ENCODE measurements around the gene NOA1.
"Not testable (repeated sequence)": the region's sequence is repeated elsewhere in the genome, so short reads cannot be mapped to it uniquely, and the experiment has no call there.

DNA sequence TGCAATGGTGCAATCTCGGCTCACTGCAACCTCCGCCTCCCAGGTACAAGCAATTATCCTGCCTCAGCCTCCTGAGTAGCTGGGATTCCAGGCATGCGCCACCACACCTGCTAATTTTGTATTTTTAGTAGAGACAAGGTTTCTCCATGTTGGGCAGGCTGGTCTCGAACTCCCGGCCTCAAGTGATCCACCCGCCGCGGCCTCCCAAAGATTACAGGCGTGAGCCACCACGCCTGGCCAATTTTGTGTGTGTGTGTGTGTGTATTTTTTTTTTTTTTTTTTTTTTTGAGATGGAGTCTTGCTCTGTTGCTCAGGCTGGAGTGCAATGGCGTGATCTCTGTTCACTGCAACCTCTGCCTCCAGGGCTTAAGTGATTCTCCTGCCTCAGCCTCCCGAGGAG, 62.4 kb downstream of the NOA1 start:
- TF ChIP-seq, protein P1, sequence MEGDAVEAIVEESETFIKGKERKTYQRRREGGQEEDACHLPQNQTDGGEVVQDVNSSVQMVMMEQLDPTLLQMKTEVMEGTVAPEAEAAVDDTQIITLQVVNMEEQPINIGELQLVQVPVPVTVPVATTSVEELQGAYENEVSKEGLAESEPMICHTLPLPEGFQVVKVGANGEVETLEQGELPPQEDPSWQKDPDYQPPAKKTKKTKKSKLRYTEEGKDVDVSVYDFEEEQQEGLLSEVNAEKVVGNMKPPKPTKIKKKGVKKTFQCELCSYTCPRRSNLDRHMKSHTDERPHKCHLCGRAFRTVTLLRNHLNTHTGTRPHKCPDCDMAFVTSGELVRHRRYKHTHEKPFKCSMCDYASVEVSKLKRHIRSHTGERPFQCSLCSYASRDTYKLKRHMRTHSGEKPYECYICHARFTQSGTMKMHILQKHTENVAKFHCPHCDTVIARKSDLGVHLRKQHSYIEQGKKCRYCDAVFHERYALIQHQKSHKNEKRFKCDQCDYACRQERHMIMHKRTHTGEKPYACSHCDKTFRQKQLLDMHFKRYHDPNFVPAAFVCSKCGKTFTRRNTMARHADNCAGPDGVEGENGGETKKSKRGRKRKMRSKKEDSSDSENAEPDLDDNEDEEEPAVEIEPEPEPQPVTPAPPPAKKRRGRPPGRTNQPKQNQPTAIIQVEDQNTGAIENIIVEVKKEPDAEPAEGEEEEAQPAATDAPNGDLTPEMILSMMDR (IDR thresholded peaks at IDR 0.05), result not testable (repeated sequence)
- TF ChIP-seq POLR2A (IDR thresholded peaks at IDR 0.05; ENCODE audit: low read length); HOXA7 (CRISPR knock-in tag; IDR thresholded peaks at IDR 0.05); GATA3 (IDR thresholded peaks at IDR 0.05; ENCODE audit: borderline replicate concordance); NFE2L2 (conservative IDR thresholded peaks at IDR 0.05; ENCODE audit: low read length); PHF8 (IDR thresholded peaks at IDR 0.05; ENCODE audit: borderline replicate concordance, low read depth); EP300 (IDR thresholded peaks at IDR 0.05); RAD21 (conservative IDR thresholded peaks at IDR 0.05 in 1 of 2, IDR thresholded peaks at IDR 0.05 in 1 of 2); ZFP36 (IDR thresholded peaks at IDR 0.05; ENCODE audit: borderline replicate concordance, partially characterized antibody): not testable (repeated sequence)
- TF ChIP-seq, protein P2, sequence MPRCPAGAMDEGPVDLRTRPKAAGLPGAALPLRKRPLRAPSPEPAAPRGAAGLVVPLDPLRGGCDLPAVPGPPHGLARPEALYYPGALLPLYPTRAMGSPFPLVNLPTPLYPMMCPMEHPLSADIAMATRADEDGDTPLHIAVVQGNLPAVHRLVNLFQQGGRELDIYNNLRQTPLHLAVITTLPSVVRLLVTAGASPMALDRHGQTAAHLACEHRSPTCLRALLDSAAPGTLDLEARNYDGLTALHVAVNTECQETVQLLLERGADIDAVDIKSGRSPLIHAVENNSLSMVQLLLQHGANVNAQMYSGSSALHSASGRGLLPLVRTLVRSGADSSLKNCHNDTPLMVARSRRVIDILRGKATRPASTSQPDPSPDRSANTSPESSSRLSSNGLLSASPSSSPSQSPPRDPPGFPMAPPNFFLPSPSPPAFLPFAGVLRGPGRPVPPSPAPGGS (IDR thresholded peaks at IDR 0.05), result not testable (repeated sequence)
- TF ChIP-seq, protein P3, sequence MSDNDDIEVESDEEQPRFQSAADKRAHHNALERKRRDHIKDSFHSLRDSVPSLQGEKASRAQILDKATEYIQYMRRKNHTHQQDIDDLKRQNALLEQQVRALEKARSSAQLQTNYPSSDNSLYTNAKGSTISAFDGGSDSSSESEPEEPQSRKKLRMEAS (IDR thresholded peaks at IDR 0.05), result not testable (repeated sequence)
- TF ChIP-seq, protein P4, sequence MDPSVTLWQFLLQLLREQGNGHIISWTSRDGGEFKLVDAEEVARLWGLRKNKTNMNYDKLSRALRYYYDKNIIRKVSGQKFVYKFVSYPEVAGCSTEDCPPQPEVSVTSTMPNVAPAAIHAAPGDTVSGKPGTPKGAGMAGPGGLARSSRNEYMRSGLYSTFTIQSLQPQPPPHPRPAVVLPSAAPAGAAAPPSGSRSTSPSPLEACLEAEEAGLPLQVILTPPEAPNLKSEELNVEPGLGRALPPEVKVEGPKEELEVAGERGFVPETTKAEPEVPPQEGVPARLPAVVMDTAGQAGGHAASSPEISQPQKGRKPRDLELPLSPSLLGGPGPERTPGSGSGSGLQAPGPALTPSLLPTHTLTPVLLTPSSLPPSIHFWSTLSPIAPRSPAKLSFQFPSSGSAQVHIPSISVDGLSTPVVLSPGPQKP (IDR thresholded peaks at IDR 0.05; ENCODE audit: low read depth, low read length), result not testable (repeated sequence)
